Middle frontal gyrus (tissue), 1 donor: ENCODE results near the gene CNTNAP1.
A peak's percentile ranks its signal among the peaks of the same experiment; 100 is the strongest.

Experiments used
- DNase-seq: peaks from one replicate; pipeline ENCODE4 v3.0.0-alpha.2; 2015; ENCODE audit warnings: low spot score; ENCODE audit errors: extremely low spot score

Gene CNTNAP1

GRCh38 chr17:42685831-42686230 lies 3.5 kb downstream of the CNTNAP1 start:
- DNase-seq = no peak

- DNase-seq = no peak
These were observed 4.3 kb downstream of the CNTNAP1 start for GRCh38 chr17:42686520-42687128.

GRCh38 chr17:42687707-42688320 lies 5.5 kb downstream of the CNTNAP1 start:
- no peak for DNase-seq

GRCh38 chr17:42690596-42690995 lies 8.3 kb downstream of the CNTNAP1 start:
- DNase-seq = no peak

- no peak for DNase-seq
These were observed 8.8 kb downstream of the CNTNAP1 start for GRCh38 chr17:42691021-42691545.

GRCh38 chr17:42692489-42692888 lies 10.2 kb downstream of the CNTNAP1 start:
- DNase-seq = no peak

- DNase-seq = no peak
These were observed 12.2 kb downstream of the CNTNAP1 start for GRCh38 chr17:42694524-42694923.

- no peak for DNase-seq
These were observed 13.2 kb downstream of the CNTNAP1 start for GRCh38 chr17:42695500-42695899.

GRCh38 chr17:42697108-42697811 lies 14.9 kb downstream of the CNTNAP1 start:
- no peak for DNase-seq

- no peak for DNase-seq
These were observed 16.5 kb downstream of the CNTNAP1 start for GRCh38 chr17:42698736-42699414.

GRCh38 chr17:42699415-42699740 lies 17.0 kb downstream of the CNTNAP1 start:
- no peak for DNase-seq

GRCh38 chr17:42700586-42701289 lies 18.4 kb downstream of the CNTNAP1 start:
- no peak for DNase-seq

- DNase-seq = no peak
These were observed 20.1 kb downstream of the CNTNAP1 start for GRCh38 chr17:42702446-42702845.

- no peak for DNase-seq
These were observed 22.1 kb downstream of the CNTNAP1 start for GRCh38 chr17:42704490-42704836.

- DNase-seq = no peak
These were observed 22.6 kb downstream of the CNTNAP1 start for GRCh38 chr17:42704837-42705494.

GRCh38 chr17:42706732-42707131 lies 24.4 kb downstream of the CNTNAP1 start:
- no peak for DNase-seq

- DNase-seq = no peak
These were observed 26.3 kb downstream of the CNTNAP1 start for GRCh38 chr17:42708588-42708987.

GRCh38 chr17:42709561-42709960 lies 27.2 kb downstream of the CNTNAP1 start:
- no peak for DNase-seq

GRCh38 chr17:42720996-42721583 lies 38.8 kb downstream of the CNTNAP1 start:
- DNase-seq = peak; percentile 70

- DNase-seq = no peak
These were observed 41.3 kb downstream of the CNTNAP1 start for GRCh38 chr17:42723636-42724035.

- no peak for DNase-seq
These were observed 42.8 kb downstream of the CNTNAP1 start for GRCh38 chr17:42725143-42725542.
